Esophagus squamous epithelium (tissue), 4 donors: ENCODE results near the gene DUSP22.

Source experiments
- CTCF ChIP-seq, 6 experiments: fragments of 450-650 bp in 4 of 6; fragments of 200-600 bp in 2 of 6; sonication (generic) in 2 of 6; IDR thresholded peaks; one replicate each; pipeline ENCODE4 v1.5.1; 2016 to 2019; ENCODE audit warnings: antibody characterized with exemption in 6 of 6, mild to moderate bottlenecking in 4 of 6, moderate library complexity in 4 of 6
- POLR2A ChIP-seq, 4 donors: fragments of 450-650 bp; IDR thresholded peaks; one replicate each; pipeline ENCODE4 v1.6.1; 2017; ENCODE audit warnings: antibody characterized with exemption in 4 of 4, mild to moderate bottlenecking in 4 of 4, moderate library complexity in 3 of 4

- no peak for TF ChIP-seq CTCF (IDR thresholded peaks at IDR 0.05)
- TF ChIP-seq POLR2A (IDR thresholded peaks at IDR 0.05) = no peak
These were observed 13.8 kb upstream of the DUSP22 start for GRCh38 chr6:278494-278893.
